ENCODE measurements around the gene CHRNE.

CHRNE gene

DNA sequence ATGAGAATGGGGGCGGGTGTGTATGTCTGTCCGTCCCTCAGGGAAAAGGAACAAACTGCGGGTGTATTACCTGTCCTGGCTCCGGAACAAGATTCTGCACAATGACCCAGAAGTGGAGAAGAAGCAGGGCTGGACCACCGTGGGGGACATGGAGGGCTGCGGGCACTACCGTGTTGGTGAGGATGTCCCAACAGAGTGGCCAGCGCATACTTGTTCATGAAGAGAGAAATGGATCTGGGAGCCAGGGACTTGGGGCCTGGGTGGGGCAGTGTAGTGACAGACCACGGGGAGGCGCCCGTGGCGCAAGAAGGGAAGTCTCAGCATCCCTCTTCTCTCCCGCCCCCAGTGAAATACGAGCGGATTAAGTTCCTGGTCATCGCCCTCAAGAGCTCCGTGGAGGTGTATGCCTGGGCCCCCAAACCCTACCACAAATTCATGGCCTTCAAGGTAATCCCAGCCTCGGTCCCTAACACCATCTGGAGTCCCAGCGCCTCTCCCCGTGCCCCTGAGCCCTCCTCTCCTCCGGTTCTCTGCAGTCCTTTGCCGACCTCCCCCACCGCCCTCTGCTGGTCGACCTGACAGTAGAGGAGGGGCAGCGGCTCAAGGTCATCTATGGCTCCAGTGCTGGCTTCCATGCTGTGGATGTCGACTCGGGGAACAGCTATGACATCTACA is 7.1 kb downstream of the CHRNE start:
- H3K27me3 ChIP-seq (ENCODE audit: insufficient read depth, low read length): no peaks in the 10 kb centered on the region
- peaks cover 48% of the 10 kb centered on the region for H3K36me3 ChIP-seq (ENCODE audit: insufficient read depth, low read length)
- H3K9me2 ChIP-seq (ENCODE audit: low read depth, low read length): no peaks in the 10 kb centered on the region

DNA sequence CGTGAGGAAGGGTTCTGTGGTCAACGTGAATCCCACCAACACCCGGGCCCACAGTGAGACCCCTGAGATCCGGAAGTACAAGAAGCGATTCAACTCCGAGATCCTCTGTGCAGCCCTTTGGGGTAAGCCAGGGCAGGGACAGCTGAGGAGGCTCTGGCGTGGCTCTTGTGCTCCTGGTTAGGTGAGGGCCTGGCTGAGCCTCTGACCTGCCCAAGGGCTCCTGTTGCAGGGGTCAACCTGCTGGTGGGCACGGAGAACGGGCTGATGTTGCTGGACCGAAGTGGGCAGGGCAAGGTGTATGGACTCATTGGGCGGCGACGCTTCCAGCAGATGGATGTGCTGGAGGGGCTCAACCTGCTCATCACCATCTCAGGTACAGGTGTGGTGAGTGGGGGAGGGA is 7.8 kb downstream of the CHRNE start:
- H3K4me2 ChIP-seq (ENCODE audit: low read length): no peak overlapping the region
- H3K27me3 ChIP-seq (ENCODE audit: insufficient read depth, low read length): no peaks in the 10 kb centered on the region
- no peaks in the 10 kb centered on the region for H3F3A ChIP-seq (ENCODE audit: insufficient read depth, low read length)
- peaks cover 54% of the 10 kb centered on the region for H3K36me3 ChIP-seq (ENCODE audit: insufficient read depth, low read length)
- no peak overlapping the region for H3K4me3 ChIP-seq (ENCODE audit: low read depth, low read length, poor library complexity, severe bottlenecking)
- no peaks in the 10 kb centered on the region for H4K20me1 ChIP-seq (ENCODE audit: insufficient read depth, low read length)
- H3K9me3 ChIP-seq (ENCODE audit: low read length): no peaks in the 10 kb centered on the region
- peaks cover 9% of the 10 kb centered on the region for H3K4me1 ChIP-seq (ENCODE audit: insufficient read depth, low read length, severe bottlenecking)
- no peak overlapping the region for H3K27ac ChIP-seq (ENCODE audit: low read depth, low read length, poor library complexity, severe bottlenecking)
- no peak overlapping the region for H2AFZ ChIP-seq (ENCODE audit: low read length)
- H3K9me2 ChIP-seq (ENCODE audit: low read depth, low read length): no peaks in the 10 kb centered on the region
- H3K9ac ChIP-seq (ENCODE audit: low read length): no peak overlapping the region
- H3K79me2 ChIP-seq (ENCODE audit: insufficient read depth, low read length): no peaks in the 10 kb centered on the region
- TF ChIP-seq, protein P1, sequence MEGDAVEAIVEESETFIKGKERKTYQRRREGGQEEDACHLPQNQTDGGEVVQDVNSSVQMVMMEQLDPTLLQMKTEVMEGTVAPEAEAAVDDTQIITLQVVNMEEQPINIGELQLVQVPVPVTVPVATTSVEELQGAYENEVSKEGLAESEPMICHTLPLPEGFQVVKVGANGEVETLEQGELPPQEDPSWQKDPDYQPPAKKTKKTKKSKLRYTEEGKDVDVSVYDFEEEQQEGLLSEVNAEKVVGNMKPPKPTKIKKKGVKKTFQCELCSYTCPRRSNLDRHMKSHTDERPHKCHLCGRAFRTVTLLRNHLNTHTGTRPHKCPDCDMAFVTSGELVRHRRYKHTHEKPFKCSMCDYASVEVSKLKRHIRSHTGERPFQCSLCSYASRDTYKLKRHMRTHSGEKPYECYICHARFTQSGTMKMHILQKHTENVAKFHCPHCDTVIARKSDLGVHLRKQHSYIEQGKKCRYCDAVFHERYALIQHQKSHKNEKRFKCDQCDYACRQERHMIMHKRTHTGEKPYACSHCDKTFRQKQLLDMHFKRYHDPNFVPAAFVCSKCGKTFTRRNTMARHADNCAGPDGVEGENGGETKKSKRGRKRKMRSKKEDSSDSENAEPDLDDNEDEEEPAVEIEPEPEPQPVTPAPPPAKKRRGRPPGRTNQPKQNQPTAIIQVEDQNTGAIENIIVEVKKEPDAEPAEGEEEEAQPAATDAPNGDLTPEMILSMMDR (IDR thresholded peaks at IDR 0.05; ENCODE audit: low read length): no peak
- no peak for TF ChIP-seq EZH2 (IDR thresholded peaks at IDR 0.05; ENCODE audit: borderline replicate concordance, low read length)

More for the DNA sequence above, 7.1 kb downstream of the CHRNE start:
- H3K4me2 ChIP-seq (ENCODE audit: low read length): no peak overlapping the region
- TF ChIP-seq, protein P1 (IDR thresholded peaks at IDR 0.05; ENCODE audit: low read length): peak; percentile 13; the same call in 1 of the 2 replicates
- TF ChIP-seq EZH2 (IDR thresholded peaks at IDR 0.05; ENCODE audit: borderline replicate concordance, low read length): no peak
- H3F3A ChIP-seq (ENCODE audit: insufficient read depth, low read length): no peaks in the 10 kb centered on the region
- no peaks in the 10 kb centered on the region for H3K79me2 ChIP-seq (ENCODE audit: insufficient read depth, low read length)
- no peaks in the 10 kb centered on the region for H3K9me3 ChIP-seq (ENCODE audit: low read length)
- H2AFZ ChIP-seq (ENCODE audit: low read length): no peak overlapping the region
- no peak overlapping the region for H3K9ac ChIP-seq (ENCODE audit: low read length)
- no peak overlapping the region for H3K4me3 ChIP-seq (ENCODE audit: low read depth, low read length, poor library complexity, severe bottlenecking)
- H4K20me1 ChIP-seq (ENCODE audit: insufficient read depth, low read length): no peaks in the 10 kb centered on the region
- H3K27ac ChIP-seq (ENCODE audit: low read depth, low read length, poor library complexity, severe bottlenecking): no peak overlapping the region
- H3K4me1 ChIP-seq (ENCODE audit: insufficient read depth, low read length, severe bottlenecking): peaks cover 16% of the 10 kb centered on the region

DNA sequence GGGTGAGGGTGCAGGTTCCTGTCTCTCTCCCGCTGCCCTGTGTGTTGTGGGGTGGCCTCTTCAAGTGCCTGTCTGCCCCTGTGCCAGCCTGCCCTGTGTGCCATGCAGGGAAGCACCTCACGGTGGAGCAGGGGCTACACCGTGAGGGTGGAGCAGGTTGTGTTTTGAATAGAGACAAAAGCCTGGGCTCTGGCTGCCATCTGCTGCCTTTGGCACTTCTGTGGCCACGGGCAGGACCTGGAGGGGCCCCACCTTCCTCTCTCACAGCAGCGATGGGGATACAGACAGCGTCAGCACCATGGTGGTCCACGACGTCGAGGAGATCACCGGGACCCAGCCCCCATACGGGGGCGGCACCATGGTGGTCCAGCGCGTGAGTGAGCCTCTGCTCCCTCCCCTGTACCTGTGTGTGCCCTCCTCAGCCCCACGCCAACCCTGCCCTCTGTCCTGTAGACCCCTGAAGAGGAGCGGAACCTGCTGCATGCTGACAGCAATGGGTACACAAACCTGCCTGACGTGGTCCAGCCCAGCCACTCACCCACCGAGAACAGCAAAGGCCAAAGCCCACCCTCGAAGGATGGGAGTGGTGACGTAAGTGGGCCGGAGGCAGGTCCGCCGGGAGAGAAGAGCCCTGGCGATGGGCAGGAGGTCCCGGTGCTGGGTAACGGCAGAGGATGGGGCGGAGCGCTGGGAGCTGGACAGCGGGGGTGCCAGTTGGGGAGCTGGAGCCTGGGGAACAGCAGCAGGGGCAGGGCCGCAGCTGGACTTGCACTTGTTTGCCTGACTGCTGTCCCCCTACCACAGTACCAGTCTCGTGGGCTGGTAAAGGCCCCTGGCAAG is 9.0 kb downstream of the CHRNE start:
- Histone ChIP-seq H3K4me1 (ENCODE audit: insufficient read depth, low read length, severe bottlenecking) (peaks cover 3% of the 10 kb centered on the region), H4K20me1 (ENCODE audit: insufficient read depth, low read length) (no peaks in the 10 kb centered on the region), H3K4me3 (ENCODE audit: low read depth, low read length, poor library complexity, severe bottlenecking) (no peak overlapping the region), H3K27ac (ENCODE audit: low read depth, low read length, poor library complexity, severe bottlenecking) (no peak overlapping the region), H2AFZ (ENCODE audit: low read length) (no peak overlapping the region), H3K4me2 (ENCODE audit: low read length) (no peak overlapping the region), H3F3A (ENCODE audit: insufficient read depth, low read length) (no peaks in the 10 kb centered on the region), H3K36me3 (ENCODE audit: insufficient read depth, low read length) (peaks cover 56% of the 10 kb centered on the region), H3K9me3 (ENCODE audit: low read length) (no peaks in the 10 kb centered on the region), H3K27me3 (ENCODE audit: insufficient read depth, low read length) (no peaks in the 10 kb centered on the region), H3K9me2 (ENCODE audit: low read depth, low read length) (no peaks in the 10 kb centered on the region), H3K9ac (ENCODE audit: low read length) (no peak overlapping the region), H3K79me2 (ENCODE audit: insufficient read depth, low read length) (no peaks in the 10 kb centered on the region)
- TF ChIP-seq, protein P1 (IDR thresholded peaks at IDR 0.05; ENCODE audit: low read length): no peak
- TF ChIP-seq EZH2 (IDR thresholded peaks at IDR 0.05; ENCODE audit: borderline replicate concordance, low read length): no peak
